NK-92 treated with Interleukin-12 subunit alpha and Interleukin-12 subunit beta, amount 100 ng/mL, for 24 hours (cell line): Measurements from ENCODE around the gene COQ8A.

Experiments
- DNase-seq: peaks from one replicate; lab custom pipeline; 2025; lab: John Stamatoyannopoulos, UW

The COQ8A gene

DNA sequence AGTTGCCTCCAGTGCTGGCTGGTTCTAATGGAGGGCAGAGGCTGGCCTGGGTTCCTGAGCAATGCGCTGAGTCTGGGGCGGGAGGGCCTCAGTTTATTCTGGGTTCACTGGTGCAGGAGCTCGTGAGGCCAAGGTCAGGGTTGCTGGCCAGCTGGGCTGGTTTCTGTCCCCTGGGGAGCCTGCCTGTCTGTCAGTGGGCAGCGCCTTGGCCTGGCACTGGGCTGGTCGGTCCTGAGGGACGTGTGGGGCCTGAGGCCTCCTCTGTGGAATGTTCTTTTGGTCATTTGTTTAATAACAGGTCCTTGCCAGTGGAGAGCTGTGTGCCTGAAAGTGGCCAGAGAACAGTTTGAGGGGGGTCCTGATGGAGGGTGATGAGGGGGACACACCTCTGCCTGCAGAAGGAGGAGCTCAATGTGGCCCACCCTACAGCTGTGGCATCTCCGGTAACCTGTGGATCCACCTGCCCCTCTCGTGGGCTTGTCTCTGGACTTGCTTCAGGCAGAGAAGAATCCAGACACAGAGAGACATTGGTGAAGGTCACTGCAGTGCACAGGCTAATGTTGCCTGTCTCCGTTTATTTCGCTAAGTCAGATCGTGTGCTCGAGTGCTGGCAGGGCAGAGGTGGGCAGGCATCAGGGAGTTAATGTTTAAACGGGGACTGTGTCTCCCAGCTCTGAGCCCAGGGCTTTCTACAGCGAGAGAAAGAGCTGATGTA lies 34.6 kb downstream of the COQ8A start:
- no peak for DNase-seq

GRCh38 chr1:226975259-226976250 lies 35.5 kb downstream of the COQ8A start:
- no peak for DNase-seq

GRCh38 chr1:226976276-226976977 lies 36.3 kb downstream of the COQ8A start:
- DNase-seq, result no peak

DNA sequence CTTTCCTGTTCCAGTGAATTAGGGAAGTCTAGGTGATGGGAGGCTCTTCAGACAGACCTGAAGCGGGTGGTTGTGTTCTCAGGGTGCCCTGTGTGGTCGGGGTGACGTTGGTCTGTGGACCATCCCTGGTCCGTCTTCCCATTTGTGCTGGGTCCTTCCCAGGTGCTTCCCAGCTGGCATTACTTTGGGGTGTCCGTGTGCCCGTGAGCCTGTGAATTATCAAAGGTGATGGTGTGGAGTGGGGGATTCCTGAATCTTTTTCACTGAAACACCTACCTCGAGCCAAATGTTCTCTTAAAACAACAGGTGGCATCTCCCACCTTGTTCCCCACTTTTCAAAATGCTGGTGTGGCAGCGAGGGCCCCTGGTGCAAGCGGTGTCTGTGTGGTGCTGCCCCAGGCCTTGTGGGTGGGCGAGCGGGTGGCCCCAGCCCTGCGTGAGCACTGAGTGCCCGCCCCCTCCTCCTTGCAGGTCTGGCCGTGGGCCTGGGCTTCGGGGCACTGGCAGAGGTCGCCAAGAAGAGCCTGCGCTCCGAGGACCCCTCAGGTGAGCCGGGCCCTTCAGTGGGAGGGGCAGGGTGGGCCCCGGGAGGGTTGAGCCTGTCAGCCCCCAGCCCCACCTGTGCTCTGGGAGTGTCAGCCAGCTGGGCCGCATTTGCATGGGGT lies 37.0 kb downstream of the COQ8A start:
- no peak for DNase-seq

GRCh38 chr1:226977643-226978431 lies 37.7 kb downstream of the COQ8A start:
- no peak for DNase-seq

DNA sequence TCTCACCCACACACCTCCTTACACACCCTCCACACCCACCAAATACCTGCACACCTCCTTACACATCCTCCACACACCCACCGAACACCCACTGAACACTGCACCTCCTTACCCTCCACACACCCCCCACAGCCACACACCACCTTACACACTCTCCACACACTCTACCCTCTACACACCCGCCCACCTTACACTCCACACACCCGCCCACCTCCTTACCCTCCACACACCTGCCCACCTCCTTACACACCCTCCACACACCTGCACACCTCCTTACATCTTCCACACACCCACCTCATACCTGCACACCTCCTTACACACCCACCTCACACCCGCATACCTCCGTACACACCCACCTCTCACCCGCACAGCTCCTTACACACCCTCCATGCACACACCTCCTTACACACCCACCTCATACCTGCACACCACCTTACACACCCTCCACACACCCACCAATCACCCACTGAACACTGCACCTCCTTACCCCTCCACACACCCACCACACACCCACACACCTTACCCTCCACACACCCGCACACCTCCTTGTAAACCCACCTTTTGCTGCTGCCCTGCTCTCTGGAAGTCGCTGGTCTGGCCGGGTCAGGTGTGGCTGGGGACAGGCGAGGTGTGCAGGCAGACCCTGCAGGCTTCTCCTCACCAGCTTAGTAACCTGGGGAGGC lies 38.5 kb downstream of the COQ8A start:
- no peak for DNase-seq

GRCh38 chr1:226979115-226979516 lies 39.0 kb downstream of the COQ8A start:
- no peak for DNase-seq

- no peak for DNase-seq
These were observed 39.5 kb downstream of the COQ8A start for GRCh38 chr1:226979517-226980121.

GRCh38 chr1:226980122-226980560 lies 40.0 kb downstream of the COQ8A start:
- no peak for DNase-seq

DNA sequence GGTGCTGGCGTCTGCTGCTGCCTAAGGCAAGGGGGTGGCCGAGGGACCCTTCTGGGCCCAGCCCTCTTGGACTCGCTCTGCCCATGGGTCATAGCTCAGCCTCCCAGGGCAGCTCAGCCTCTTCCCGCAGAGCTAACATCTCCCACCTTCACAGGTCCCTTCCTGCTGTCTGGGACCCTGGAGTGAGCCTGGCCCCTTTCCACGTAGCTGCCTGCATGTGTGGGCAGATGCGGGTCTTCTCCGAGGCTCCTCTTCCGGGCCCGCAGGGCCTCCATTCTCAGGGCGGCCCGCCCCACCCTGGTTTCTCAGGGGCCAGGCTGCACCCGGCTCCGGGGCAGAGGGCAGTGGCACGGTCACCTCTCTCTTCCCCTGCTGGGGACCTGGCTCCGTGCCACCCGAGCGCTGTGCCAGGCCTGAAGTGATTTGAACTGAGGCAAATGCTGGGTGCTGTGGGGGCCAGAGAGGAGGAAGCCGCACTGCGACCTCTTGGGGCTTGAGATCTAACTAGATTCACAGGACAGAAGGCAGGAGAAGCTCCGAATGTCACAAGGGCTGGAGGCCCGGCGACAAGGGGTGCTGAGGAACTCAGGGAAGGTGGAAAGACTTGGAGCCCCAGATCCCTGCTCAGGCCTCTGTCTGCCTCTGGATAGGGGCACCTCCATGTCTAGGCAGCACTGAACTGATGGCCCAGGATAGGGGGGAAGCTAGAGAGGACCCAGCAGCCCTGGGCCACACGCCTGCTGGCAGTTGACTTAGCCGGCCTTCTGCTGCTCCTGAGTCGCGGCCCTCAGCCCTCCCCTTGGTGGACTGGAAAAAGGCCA lies 40.7 kb downstream of the COQ8A start:
- no peak for DNase-seq

- DNase-seq, result no peak
These were observed 41.3 kb downstream of the COQ8A start for GRCh38 chr1:226981386-226981817.

DNA sequence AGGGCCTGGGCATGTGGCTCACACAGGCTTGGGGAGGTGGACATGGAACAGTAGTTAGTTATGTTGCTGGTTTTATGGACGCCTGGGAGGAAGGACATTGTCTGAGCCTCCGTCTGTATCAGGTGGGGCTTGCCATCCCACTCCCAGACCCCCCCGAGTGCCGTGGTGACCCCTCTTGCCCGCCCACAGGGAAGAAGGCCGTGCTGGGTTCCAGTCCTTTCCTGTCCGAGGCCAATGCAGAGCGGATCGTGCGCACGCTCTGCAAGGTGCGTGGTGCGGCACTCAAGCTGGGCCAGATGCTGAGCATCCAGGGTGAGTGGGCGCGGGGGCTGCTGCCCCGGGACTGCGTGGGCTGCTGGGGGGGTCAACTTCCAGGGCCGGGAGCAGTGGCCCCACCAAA lies 41.7 kb downstream of the COQ8A start:
- DNase-seq, result no peak

DNA sequence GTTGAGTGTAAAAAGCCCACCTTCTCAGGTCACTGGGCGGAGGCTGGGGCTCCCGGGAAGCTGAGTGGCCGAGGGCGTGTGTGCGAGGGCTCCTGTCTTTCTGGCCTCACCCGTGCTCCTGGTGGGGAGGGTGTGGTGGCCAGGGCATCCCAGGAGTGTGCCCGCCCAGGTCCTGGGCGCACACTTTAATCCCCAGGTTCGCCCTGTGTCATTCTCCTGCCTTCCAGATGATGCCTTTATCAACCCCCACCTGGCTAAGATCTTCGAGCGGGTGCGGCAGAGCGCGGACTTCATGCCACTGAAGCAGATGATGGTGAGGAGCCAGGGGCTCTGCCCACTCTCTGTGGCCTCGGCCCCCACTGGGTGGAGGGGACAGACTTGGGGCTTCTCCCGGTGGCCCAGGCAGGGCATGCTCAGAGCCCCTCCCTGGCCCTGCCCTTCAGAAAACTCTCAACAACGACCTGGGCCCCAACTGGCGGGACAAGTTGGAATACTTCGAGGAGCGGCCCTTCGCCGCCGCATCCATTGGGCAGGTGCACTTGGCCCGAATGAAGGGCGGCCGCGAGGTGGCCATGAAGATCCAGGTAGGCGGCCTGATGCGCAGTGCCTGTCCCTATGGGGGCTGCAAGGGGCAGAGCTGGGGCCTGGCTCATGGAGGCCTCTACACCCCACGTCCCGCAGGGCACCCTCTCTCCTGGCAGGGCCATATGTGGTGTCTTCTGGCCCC lies 42.5 kb downstream of the COQ8A start:
- no peak for DNase-seq

- DNase-seq, result no peak
These were observed 43.3 kb downstream of the COQ8A start for GRCh38 chr1:226983247-226983991.

DNA sequence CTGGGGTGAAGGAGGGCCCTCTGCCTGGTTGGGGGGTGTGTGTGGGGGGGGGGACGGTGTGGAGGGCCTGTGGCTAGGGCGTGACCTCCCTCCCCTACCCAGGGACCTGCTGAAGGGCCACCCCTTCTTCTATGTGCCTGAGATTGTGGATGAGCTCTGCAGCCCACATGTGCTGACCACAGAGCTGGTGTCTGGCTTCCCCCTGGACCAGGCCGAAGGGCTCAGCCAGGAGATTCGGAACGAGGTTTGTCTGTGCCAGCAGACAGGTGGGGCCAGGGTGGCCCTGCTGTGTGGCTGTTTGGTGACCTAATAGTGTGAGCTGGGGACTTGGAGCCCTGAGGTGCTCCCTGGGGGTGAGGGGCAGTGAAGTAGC lies 43.9 kb downstream of the COQ8A start:
- DNase-seq, result no peak

GRCh38 chr1:226984521-226985238 lies 44.6 kb downstream of the COQ8A start:
- DNase-seq, result no peak

GRCh38 chr1:226985239-226985838 lies 45.2 kb downstream of the COQ8A start:
- no peak for DNase-seq
